ENCODE measurements around the gene CBX5. TPM values are rescaled to one million over a fixed set of nuclear protein-coding genes. Genes with fewer than 3 reads are reported as not detected.

CBX5 gene
- total RNA-seq, 1 donor from 2014 or later, result 111 TPM

GRCh38 chr12:54294953-54295566 lies 15.1 kb upstream of the CBX5 start:
- no peaks in the 10 kb centered on the region for H3K4me1 ChIP-seq (ENCODE audit: insufficient read depth, low read length)
- DNase-seq (ENCODE audit: low read depth) (no peak), FAIRE-seq (no peak)
- peaks cover 5% of the 10 kb centered on the region for H3K4me1 Mint-ChIP-seq (ENCODE audit: low read depth, unreplicated experiment)
- no peaks in the 10 kb centered on the region for H4K20me1 ChIP-seq (ENCODE audit: insufficient read depth, low read length)
- peaks cover 22% of the 10 kb centered on the region for H3K27me3 Mint-ChIP-seq (ENCODE audit: low read depth, unreplicated experiment)
- no peak overlapping the region for H3K4me3 ChIP-seq (ENCODE audit: insufficient read depth, low read depth, low read length)
- H2AFZ ChIP-seq (ENCODE audit: low read depth, low read length), result no peak overlapping the region
- no peak for TF ChIP-seq EZH2 (IDR thresholded peaks at IDR 0.05; ENCODE audit: insufficient read depth, low read length)
- H3K9me3 Mint-ChIP-seq (ENCODE audit: unreplicated experiment), result no peaks in the 10 kb centered on the region
- H3K4me2 ChIP-seq (ENCODE audit: low read length), result no peak overlapping the region
- H3K27ac ChIP-seq (ENCODE audit: low read depth, low read length), result no peak overlapping the region
- H3K36me3 ChIP-seq (ENCODE audit: insufficient read depth, low read length), result no peaks in the 10 kb centered on the region
- no peak overlapping the region for H3K27ac Mint-ChIP-seq (ENCODE audit: unreplicated experiment)
- peaks cover 2% of the 10 kb centered on the region for H3K36me3 Mint-ChIP-seq (ENCODE audit: low read depth, unreplicated experiment)
- H3K9ac ChIP-seq (ENCODE audit: low read length), result no peak overlapping the region
- H3K79me2 ChIP-seq (ENCODE audit: insufficient read depth, low read length), result no peaks in the 10 kb centered on the region
- no peaks in the 10 kb centered on the region for H3K9me3 ChIP-seq (ENCODE audit: insufficient read depth, low read depth, low read length)
- H3K4me3 Mint-ChIP-seq (ENCODE audit: unreplicated experiment), result no peak overlapping the region
- H3K27me3 ChIP-seq (ENCODE audit: insufficient read depth, low read length), result peaks cover 17% of the 10 kb centered on the region

- peaks cover 6% of the 10 kb centered on the region for H4K20me1 ChIP-seq (ENCODE audit: insufficient read depth, low read length)
- H3K4me2 ChIP-seq (ENCODE audit: low read length), result no peak overlapping the region
- FAIRE-seq, result no peak
- no peak overlapping the region for H2AFZ ChIP-seq (ENCODE audit: low read depth, low read length)
- H3K36me3 ChIP-seq (ENCODE audit: insufficient read depth, low read length), result no peaks in the 10 kb centered on the region
- Mint-ChIP-seq H3K36me3 (ENCODE audit: low read depth, unreplicated experiment) (peaks cover 2% of the 10 kb centered on the region), H3K9me3 (ENCODE audit: unreplicated experiment) (no peaks in the 10 kb centered on the region), H3K27me3 (ENCODE audit: low read depth, unreplicated experiment) (peaks cover 17% of the 10 kb centered on the region), H3K27ac (ENCODE audit: unreplicated experiment) (no peak overlapping the region), H3K4me1 (ENCODE audit: low read depth, unreplicated experiment) (no peaks in the 10 kb centered on the region), H3K4me3 (ENCODE audit: unreplicated experiment) (no peak overlapping the region)
- H3K4me1 ChIP-seq (ENCODE audit: insufficient read depth, low read length), result no peaks in the 10 kb centered on the region
- H3K9ac ChIP-seq (ENCODE audit: low read length), result no peak overlapping the region
- peaks cover 10% of the 10 kb centered on the region for H3K27me3 ChIP-seq (ENCODE audit: insufficient read depth, low read length)
- no peak overlapping the region for H3K27ac ChIP-seq (ENCODE audit: low read depth, low read length)
- TF ChIP-seq CTCF (IDR thresholded peaks at IDR 0.05; ENCODE audit: insufficient read depth, low read depth, low read length) (peak; percentile 47), EZH2 (IDR thresholded peaks at IDR 0.05; ENCODE audit: insufficient read depth, low read length) (no peak)
- no peaks in the 10 kb centered on the region for H3K9me3 ChIP-seq (ENCODE audit: insufficient read depth, low read depth, low read length)
- no peak overlapping the region for H3K4me3 ChIP-seq (ENCODE audit: insufficient read depth, low read depth, low read length)
- DNase-seq (ENCODE audit: low read depth), result no peak
- H3K79me2 ChIP-seq (ENCODE audit: insufficient read depth, low read length), result no peaks in the 10 kb centered on the region
Measured at GRCh38 chr12:54294152-54294952, 14.4 kb upstream of the CBX5 start.

- Histone ChIP-seq H3K36me3 (ENCODE audit: insufficient read depth, low read length) (peaks cover under 1% of the 10 kb centered on the region), H3K4me1 (ENCODE audit: insufficient read depth, low read length) (no peaks in the 10 kb centered on the region), H3K9ac (ENCODE audit: low read length) (no peak overlapping the region), H3K4me3 (ENCODE audit: insufficient read depth, low read depth, low read length) (no peak overlapping the region), H3K27ac (ENCODE audit: low read depth, low read length) (no peak overlapping the region), H3K79me2 (ENCODE audit: insufficient read depth, low read length) (no peaks in the 10 kb centered on the region), H3K27me3 (ENCODE audit: insufficient read depth, low read length) (no peaks in the 10 kb centered on the region), H4K20me1 (ENCODE audit: insufficient read depth, low read length) (peaks cover 18% of the 10 kb centered on the region), H3K9me3 (ENCODE audit: insufficient read depth, low read depth, low read length) (no peaks in the 10 kb centered on the region), H2AFZ (ENCODE audit: low read depth, low read length) (no peak overlapping the region), H3K4me2 (ENCODE audit: low read length) (no peak overlapping the region)
- FAIRE-seq, result no peak
- H3K4me1 Mint-ChIP-seq (ENCODE audit: low read depth, unreplicated experiment), result peaks cover under 1% of the 10 kb centered on the region
- peaks cover 2% of the 10 kb centered on the region for H3K36me3 Mint-ChIP-seq (ENCODE audit: low read depth, unreplicated experiment)
- peaks cover 13% of the 10 kb centered on the region for H3K27me3 Mint-ChIP-seq (ENCODE audit: low read depth, unreplicated experiment)
- TF ChIP-seq EZH2 (IDR thresholded peaks at IDR 0.05; ENCODE audit: insufficient read depth, low read length) (no peak), CTCF (IDR thresholded peaks at IDR 0.05; ENCODE audit: insufficient read depth, low read depth, low read length) (no peak)
- no peak overlapping the region for H3K4me3 Mint-ChIP-seq (ENCODE audit: unreplicated experiment)
- no peaks in the 10 kb centered on the region for H3K9me3 Mint-ChIP-seq (ENCODE audit: unreplicated experiment)
- DNase-seq (ENCODE audit: low read depth), result no peak
- H3K27ac Mint-ChIP-seq (ENCODE audit: unreplicated experiment), result no peak overlapping the region
Measured at GRCh38 chr12:54292931-54293241, 13.0 kb upstream of the CBX5 start.

Measured in astrocyte (in vitro differentiated cells and primary cell).